AG04450 (cell line): ENCODE measurements around the gene ZMYND8. TPM values are rescaled to one million over a fixed set of nuclear protein-coding genes. Genes with fewer than 3 reads are reported as not detected.
"Not testable (repeated sequence)": the region's sequence is repeated elsewhere in the genome, so short reads cannot be mapped to it uniquely, and the experiment has no call there.

Experiments used
- CTCF ChIA-PET: fragments of 300-600, 350-600 bp; formaldehyde crosslinking; extraction: SDS; loops from one replicate; lab custom pipeline; 2022; ENCODE audit warnings: antibody characterized with exemption, inconsistent platforms; lab: Charles Lee
- POLR2A ChIA-PET: fragments of 350-600 bp; formaldehyde crosslinking; extraction: SDS; loops from one replicate; lab custom pipeline; 2021; ENCODE audit warnings: antibody characterized with exemption, inconsistent platforms; lab: Yijun Ruan, JAX
- DNase-seq: peaks from one replicate; pipeline ENCODE4 v3.0.0-alpha.2; 2011; ENCODE audit warnings: low read depth, low spot score
- H3K27ac ChIP-seq: one replicate; pipeline ENCODE4 v1.5.1; 2012; ENCODE audit warnings: low read depth, low read length, control low read depth
- H3K27me3 ChIP-seq: one replicate; pipeline ENCODE4 v1.6.0; 2012; ENCODE audit warnings: low read length; ENCODE audit not compliant: control insufficient read depth, insufficient read depth
- H3K4me3 ChIP-seq: 2 replicates; pipeline ENCODE4 v1.5.1; 2011; ENCODE audit warnings: mild to moderate bottlenecking, low read depth, low read length, control low read depth
- H3K9me3 ChIP-seq: 2 replicates; pipeline ENCODE4 v1.5.1; 2012; ENCODE audit warnings: low read length; ENCODE audit not compliant: control insufficient read depth, insufficient read depth
- CTCF ChIP-seq: IDR thresholded peaks from 2 replicates; pipeline ENCODE4 v1.5.1; 2011; ENCODE audit warnings: low read depth, low read length, control low read depth, inconsistent platforms
- polyA plus RNA-seq: library from polyadenylated mRNA; depleted of rRNA; stranded (reverse); fragments of >200 nt; gene quantifications from 2 replicates; pipeline ENCODE4 v1.2.3, GENCODE V29; 2011

The ZMYND8 gene
- polyA plus RNA-seq, 1 experiment = 23.1 TPM

GRCh38 chr20:47282864-47283263 lies 73.6 kb downstream of the ZMYND8 start:
- Histone ChIP-seq H3K27me3 (no peaks in the 10 kb centered on the region), H3K27ac (no peak overlapping the region), H3K4me3 (no peak overlapping the region), H3K9me3 (no peaks in the 10 kb centered on the region)
- DNase-seq = no peak
- POLR2A ChIA-PET = interaction anchor here (0.6 kb wide), 1 partner anchor 1651 kb away, joined by 10 read pairs; no protein-coding TSS in a partner anchor
- TF ChIP-seq CTCF = no peak
- CTCF ChIA-PET = interaction anchor here (1.3 to 5.0 kb wide), 3 partner anchors 9 to 101 kb away, joined by 5 to 32 read pairs (median 22); no protein-coding TSS in a partner anchor

GRCh38 chr20:47281376-47281775 lies 75.1 kb downstream of the ZMYND8 start:
- TF ChIP-seq CTCF = no peak
- CTCF ChIA-PET = interaction anchor here (1.1 to 5.0 kb wide), 3 partner anchors 8 to 340 kb away, joined by 3 to 32 read pairs (median 22); no protein-coding TSS in a partner anchor
- DNase-seq = no peak
- no peaks in the 10 kb centered on the region for H3K9me3 ChIP-seq
- H3K27ac ChIP-seq = no peak overlapping the region
- POLR2A ChIA-PET = no interaction called here
- no peak overlapping the region for H3K4me3 ChIP-seq
- no peaks in the 10 kb centered on the region for H3K27me3 ChIP-seq

GRCh38 chr20:47280668-47281067 lies 75.8 kb downstream of the ZMYND8 start:
- Histone ChIP-seq H3K27me3 (no peaks in the 10 kb centered on the region), H3K4me3 (no peak overlapping the region), H3K9me3 (peaks cover 2% of the 10 kb centered on the region; the same call in 1 of the 2 replicates), H3K27ac (no peak overlapping the region)
- TF ChIP-seq CTCF = no peak
- ChIA-PET POLR2A (no interaction called here), CTCF (interaction anchor here (5.0 kb wide), 1 partner anchor 103 kb away, joined by 22 read pairs; no protein-coding TSS in a partner anchor)
- DNase-seq = no peak

- CTCF ChIA-PET = interaction anchor here (5.0 to 10.9 kb wide), 2 partner anchors 102 to 104 kb away, joined by 22 to 561 read pairs; no protein-coding TSS in a partner anchor
- peaks cover 2% of the 10 kb centered on the region; the same call in 1 of the 2 replicates for H3K9me3 ChIP-seq
- no peak overlapping the region for H3K27ac ChIP-seq
- no peak overlapping the region for H3K4me3 ChIP-seq
- no peaks in the 10 kb centered on the region for H3K27me3 ChIP-seq
- no peak for TF ChIP-seq CTCF
- POLR2A ChIA-PET = no interaction called here
- DNase-seq = no peak
Measured at GRCh38 chr20:47280228-47280627, 76.3 kb downstream of the ZMYND8 start.

- no peaks in the 10 kb centered on the region for H3K27me3 ChIP-seq
- DNase-seq = no peak
- ChIA-PET CTCF (interaction anchor here (10.9 kb wide), 1 partner anchor 103 kb away, joined by 561 read pairs; no protein-coding TSS in a partner anchor), POLR2A (interaction anchor here (0.6 to 0.7 kb wide), 2 partner anchors 9 to 153 kb away, joined by 3 read pairs; no protein-coding TSS in a partner anchor)
- no peak for TF ChIP-seq CTCF
- H3K27ac ChIP-seq = no peak overlapping the region
- H3K4me3 ChIP-seq = no peak overlapping the region
- H3K9me3 ChIP-seq = peaks cover 2% of the 10 kb centered on the region; the same call in 1 of the 2 replicates
Measured at GRCh38 chr20:47278907-47279348, 77.6 kb downstream of the ZMYND8 start.

- CTCF ChIA-PET = interaction anchor here (1.3 to 10.9 kb wide), 3 partner anchors 24 to 105 kb away, joined by 3 to 561 read pairs (median 3); no protein-coding TSS in a partner anchor
- H3K27me3 ChIP-seq, POLR2A ChIA-PET, DNase-seq, H3K9me3 ChIP-seq, H3K4me3 ChIP-seq: not testable (repeated sequence)
- H3K27ac ChIP-seq = peak overlapping the region; percentile 43
Measured at GRCh38 chr20:47277535-47277872, 79.0 kb downstream of the ZMYND8 start.
